HL-60/S4 (cell line): Measurements from ENCODE around the gene DRAXIN.

ENCODE experiments used
- in situ Hi-C: fragments of 300-500 bp; cut with MboI; formaldehyde crosslinking; loops from 2 replicates; pipeline ENCODE4 v1.14.3; 2022; ENCODE audit warnings: low sequenced_read_pairs

Gene DRAXIN

DNA sequence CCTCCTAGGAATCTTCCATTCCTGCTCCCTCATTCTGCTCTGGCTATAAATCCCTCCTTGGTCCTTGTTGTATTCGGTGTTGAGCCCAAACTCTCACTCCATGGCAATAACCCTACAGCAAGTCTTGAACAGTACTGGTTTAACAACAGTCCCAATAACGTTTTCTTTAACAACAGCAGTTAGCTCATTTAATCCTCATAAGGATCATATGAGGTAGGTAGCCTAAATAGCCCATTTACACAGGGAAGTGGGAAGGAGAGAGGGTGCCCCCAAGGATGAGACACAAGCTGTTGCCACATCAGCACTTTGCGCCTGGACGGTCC is 44.0 kb downstream of the DRAXIN start:
- in situ Hi-C loops = no loop called here

DNA sequence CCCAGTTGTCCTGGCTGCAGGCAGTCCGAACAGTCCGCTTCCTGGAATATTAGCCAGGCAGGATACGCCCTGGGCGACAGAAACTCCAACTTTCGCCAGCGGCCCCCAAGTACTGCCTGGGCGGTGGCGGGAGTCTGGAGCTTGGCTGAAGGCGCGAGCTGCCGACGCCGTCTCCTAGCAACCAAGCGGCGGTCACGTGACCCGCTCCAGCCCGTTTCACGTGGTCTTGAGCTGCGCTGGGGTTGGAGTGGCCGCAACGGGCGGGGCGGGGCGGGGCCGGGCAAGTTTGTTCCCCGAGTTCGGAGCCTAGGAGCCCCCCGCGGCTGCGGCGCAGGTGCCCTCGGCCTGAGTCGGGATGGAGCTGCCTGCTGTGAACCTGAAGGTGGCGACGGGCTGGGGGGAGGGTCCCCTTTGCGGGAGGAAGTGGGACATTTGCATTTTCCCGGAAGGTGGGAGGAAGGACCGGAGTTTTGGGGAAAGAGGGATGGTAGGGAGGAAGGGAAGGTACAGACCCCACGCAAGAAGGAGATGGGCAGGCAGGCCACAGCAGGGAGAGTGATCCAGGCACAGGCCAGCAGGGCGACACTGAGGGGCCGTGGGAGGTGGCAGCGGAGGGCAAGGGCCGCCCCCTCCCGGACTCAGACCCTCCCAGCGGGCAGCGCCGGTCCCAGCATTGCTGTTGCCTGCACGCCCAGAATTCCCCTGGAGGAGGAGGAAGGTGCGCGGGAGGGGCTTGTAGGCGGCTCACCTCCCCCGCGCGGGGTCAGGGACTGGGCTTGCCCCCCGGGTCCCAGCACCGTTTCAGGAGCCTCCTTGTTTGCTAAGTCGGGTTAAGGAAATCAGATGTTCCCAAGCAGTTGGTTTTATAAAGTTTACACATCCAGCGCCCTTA is 44.6 kb downstream of the DRAXIN start, which contains the start of gene AGTRAP:
Gene AGTRAP (plus strand): TSS at position 283 of the 892 bp plus-strand sequence. CDS start 73 bp downstream, at position 356.
- in situ Hi-C loops = no loop called here

DNA sequence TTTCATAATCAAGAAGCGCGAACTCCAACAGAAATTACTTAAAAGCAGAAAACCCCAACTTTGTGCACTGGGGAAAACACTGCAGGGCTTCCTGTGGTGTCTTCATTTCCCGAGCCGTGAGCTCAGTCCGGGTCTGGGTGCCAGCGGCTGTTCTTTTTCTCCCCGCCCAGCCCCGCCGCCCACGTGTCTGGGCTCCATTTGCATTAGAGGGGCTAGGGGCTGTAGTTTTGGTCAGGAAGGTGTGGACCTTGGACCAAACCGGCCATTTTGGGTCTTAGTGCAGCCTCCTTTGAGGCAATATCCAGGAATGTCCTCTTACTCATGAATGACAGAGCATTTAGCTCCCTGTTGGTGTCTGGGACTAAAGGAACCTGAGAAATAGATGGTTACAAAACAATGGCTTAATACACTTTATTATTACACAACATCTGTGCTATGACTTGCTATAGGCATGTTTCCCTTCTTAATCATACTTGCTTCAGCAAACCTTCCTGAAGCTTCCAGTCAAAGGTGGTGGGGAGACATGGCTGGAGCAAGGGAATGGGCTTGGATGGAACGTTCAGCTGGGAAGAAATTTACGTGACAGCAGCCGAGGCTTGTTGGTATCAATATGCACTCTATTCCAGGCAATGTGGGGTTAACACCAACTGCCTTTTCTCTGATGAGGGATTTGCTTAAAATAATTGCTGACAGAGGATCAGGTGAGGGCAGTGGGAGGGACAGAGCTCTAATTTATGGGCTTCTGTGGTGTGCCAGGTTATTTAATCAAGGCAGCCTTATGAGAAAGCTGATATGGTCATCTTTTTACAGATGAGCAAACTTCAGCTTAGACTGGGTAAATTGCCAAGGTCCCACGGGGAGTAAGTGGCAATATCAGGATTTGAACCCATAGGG is 45.5 kb downstream of the DRAXIN start:
- in situ Hi-C loops = no loop called here

DNA sequence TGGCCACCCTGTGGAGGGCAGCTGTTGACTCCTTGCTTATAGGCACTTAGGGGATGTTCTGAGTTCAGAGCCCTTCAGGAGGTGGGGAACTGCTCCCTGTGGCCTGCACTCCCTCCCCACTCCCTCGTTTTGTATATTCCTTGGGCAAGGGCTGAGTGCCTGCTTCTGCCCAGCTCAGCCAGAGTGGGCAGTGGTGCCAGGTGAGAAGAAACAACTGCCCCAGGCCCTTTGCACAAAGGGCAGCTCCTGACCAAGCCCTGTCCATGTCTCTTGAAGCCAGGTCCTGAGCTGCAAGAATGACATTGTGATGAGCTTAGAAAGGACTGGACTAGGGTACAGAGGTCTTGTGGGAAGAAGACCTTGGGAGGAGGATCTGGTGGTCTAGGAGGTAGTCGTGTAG is 46.6 kb downstream of the DRAXIN start:
- in situ Hi-C loops = no loop called here

DNA sequence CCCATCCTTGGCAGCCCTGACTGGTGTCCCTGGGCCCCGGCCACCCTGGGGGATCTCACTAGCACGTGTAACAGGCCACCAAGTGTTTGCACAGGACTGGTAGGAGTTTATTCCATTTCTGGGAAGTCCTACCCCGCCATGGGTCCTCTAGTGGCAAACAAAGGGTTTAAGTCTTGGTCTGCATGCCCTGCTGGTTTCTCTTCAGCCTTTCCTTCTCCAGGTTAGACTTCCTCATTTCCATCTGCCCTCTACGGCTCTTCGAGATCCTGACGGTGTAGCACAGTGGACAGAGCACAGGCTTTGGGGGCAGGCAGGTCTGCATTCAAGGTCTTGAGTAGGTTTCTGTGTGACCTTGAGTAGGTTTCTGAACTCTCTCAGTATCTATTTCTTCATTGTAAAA is 47.3 kb downstream of the DRAXIN start:
- in situ Hi-C loops = no loop called here

DNA sequence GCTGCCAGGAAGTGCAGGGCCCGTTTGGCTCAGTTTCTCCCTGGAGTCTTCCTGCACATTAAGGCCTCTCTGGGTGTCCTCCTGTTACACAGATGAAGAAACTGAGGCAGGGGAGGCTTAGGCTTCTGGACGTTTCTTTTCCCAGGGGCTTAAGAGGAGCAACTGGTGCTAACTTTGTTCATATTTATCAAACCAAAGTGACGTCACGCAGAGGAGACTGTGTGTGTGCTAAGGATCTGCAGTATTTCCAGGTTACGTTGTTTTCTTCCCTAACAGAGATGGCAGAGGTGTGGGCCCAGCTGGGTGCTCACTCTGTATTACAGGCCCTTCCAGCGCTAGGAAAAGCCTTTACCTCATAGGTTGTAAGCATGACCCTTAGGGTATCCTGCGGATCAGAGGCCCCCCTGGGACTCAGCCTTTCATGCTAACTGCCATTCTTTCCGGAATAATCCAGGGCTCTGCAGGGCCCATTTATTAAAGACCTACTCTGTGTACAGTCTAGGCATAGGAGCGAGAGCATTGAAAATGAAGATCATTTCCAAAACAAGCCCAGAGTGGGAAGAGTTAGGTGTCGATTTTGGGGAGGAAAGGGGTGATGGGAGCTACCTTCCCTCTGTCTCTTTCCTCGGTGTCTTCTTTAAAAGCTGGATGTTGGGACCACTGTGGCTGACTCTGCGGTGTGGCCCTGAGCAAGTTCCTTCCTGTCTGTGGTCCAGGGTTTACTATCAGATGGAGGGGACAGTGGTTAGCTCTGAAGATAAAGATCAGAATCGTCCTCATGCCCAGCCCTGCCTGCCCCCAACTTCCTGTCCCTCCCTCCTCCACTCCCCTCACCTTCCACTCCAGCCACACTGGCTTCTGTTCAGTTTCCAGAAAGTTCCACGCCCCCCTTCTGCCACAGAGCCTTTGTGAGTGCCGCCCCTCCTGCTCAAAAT is 49.0 kb downstream of the DRAXIN start:
- in situ Hi-C loops = no loop called here

DNA sequence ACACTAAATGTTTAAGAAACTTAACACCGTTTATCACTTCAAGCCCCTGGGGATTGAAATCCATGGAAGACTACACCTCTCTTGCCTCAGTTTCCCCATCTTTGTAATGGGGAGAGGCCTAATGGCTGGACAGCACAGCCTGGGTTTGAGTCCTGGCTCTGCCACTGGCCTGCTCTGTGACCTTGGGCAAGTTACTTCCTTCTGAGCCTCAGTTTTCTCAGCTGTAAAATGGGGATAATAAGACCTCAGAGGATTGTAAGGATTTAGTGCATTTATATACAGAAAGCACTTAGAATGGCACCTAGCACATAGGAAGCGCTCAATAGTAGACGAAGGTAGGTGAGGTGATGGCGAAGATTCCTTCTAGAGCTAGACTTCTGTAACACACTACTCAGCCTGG is 50.0 kb downstream of the DRAXIN start:
- in situ Hi-C loops = no loop called here

DNA sequence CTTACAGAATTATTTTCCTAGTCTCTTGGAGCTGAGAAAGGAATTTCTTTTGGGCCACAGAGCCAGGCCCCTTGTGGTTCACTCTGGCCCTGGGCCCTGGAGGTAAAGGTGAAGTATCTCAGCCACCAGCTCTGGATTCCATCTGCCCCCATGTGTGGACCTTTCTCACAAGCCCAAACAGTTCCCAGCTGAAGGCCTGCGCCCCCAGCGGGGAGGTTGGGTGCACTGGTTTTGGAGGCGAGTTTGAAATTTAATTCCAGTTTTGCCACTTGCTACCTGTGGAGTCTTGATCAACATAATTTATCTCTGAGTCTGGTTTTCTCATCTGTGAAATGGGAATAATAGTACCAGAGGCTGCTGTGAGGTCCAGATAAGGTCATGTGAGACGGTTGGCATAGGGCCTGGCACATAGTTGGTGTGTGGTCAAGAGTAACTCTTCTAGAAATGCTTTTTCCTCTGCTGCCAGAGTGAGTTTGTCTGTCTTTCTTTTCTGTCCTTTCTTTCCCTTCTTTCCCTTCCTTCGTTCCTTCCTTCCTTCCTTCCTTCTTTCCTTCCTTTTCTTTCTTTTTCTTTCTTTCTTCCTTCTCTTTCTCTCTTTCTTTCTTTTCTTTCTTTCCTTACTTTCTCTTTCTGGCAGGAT is 50.5 kb downstream of the DRAXIN start:
- in situ Hi-C loops = no loop called here

DNA sequence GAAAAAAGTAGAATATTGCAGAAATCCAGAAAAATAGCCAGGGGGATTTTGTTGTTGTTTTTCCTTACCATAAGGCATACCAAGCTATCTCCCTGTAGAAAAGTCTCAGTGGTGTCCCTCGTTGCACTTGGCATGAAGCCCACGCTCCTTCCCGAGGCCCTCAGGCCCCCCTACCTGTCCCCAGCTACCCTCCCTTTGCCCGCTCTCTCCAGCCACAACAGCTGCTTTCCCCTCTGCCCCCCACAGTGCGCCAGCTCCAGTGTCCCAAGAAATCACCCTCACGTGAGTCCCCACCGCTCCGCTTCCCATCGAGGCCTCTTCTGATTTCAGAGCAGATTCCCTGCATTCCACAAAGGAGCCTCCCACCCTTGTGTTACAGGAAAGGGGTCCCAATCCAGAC is 52.8 kb downstream of the DRAXIN start:
- in situ Hi-C loops = no loop called here

DNA sequence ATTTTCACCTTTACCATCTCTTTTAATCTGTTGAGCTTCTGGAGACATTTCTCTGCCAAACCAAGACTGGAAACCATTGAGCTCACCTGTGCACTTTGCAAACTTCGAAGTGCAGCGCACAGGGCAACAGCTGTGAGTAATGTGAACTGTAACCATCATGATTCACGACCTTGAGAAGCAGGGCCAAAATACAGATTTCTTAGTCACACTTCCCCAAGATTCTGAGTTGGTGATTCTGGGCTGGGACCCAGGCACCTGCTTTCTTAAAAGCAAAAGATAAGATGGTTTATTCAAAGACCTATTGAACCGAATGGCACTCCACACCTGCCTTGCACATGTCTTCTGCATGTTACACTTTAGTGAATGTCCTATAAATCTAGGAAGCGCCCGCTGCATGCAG is 54.6 kb downstream of the DRAXIN start:
- in situ Hi-C loops = no loop called here

DNA sequence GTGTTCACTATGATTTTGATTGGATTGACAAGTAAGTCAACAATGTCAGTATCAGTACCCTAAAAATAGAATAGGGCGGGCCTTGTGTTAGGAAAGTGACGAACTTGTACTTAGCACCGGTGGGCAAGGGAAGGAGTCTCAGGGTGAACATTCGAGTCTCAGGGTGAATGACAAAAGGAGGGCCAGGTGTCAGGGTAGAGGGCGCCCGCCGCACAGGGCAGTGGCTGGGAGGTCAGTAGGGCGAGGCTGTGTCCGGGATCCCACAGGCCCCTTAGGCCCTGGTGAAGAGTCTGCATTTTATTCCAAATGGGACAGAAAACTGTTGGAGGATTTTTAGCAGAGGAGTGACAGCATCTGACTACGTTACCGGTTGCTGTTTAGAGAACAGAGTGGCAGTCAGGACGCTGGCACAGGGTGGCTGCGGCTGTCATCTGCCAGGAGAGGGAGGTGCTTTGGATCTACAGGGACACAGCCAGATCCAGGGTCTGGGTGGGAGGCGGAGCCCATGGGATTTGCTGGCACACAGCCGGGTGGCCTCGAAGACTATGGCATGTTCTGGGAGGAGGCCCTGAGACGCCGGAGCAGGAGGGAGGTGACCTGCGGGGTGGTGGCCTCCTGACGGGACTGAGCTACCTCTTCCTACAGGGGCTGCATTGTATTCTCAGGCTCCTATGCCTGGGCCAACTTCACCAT is 55.4 kb downstream of the DRAXIN start:
- in situ Hi-C loops = no loop called here

DNA sequence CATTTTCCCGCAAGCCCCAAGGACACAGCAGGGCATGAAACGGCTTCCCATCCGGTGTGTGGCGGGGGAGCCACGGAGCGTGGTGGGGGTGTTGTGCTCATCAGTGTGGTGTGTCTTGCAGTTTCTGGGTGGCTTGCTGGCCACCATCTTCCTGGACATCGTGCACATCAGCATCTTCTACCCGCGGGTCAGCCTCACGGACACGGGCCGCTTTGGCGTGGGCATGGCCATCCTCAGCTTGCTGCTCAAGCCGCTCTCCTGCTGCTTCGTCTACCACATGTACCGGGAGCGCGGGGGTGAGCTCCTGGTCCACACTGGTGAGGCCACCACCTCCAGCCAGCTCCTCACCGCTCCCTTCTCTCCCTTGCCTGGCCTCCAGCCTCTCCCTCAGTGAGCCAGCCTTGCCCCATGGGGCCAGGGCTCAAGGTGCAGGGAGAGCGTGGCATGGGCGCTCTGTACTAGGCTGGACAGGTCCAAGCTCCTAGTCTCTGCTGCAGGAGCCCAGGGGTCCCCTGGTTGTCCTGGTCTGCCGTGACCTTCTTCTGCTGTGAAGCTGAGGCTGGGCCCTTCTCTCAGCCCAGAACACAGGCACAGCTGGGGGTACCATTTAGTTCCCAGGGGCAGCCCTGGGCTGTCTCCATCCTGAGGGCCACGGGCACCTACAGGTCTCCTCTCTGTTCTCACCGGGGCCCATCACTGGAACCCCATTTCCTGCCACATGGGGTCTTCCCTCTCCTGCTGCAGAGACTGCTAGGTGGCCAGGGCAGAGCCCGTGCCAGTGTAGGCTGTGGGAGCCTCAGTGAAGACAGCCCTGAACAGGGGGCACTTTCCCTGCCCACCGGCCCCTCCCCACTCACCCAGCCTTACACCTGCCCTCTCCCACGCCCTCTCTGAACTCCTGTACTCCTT is 57.0 kb downstream of the DRAXIN start:
- in situ Hi-C loops = no loop called here

DNA sequence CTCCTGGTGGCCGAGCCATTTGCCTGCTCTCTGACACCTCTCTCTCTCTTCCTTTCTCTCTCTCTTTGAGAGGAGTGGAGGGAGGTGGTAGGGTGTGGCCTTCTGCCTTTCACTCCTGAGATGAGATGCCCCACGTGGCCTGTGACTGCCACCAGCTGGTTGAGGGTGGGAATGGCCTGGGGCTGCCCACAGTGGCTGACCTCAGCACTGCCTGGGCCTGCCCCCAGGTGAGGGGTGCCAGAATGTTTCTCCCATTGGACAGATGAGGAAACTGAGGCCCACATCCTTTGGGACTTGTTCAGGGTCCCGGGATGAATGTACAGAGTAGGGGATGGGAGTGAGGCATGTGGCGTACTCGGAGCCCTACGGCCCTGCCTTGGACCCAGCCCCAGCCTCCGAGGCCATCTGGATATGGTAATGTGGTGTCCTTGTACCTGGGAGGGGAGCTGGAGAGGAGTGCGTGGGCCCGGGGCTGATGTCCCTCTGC is 57.7 kb downstream of the DRAXIN start:
- in situ Hi-C loops = no loop called here

DNA sequence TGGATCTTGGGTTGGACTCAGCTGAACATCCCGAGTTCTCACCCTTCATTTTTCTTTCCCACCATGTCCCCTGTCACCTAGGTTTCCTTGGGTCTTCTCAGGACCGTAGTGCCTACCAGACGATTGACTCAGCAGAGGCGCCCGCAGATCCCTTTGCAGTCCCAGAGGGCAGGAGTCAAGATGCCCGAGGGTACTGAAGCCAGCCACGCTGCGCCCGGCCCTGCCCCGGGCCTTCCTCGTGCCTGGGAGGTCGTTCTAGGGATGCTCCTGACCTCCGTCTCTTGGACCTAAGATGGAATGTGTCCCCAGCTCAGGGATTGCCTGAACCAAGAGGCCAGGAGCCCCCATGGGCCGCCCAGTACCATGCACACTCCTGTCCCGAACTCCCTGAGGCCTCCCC is 58.5 kb downstream of the DRAXIN start:
- in situ Hi-C loops = no loop called here

DNA sequence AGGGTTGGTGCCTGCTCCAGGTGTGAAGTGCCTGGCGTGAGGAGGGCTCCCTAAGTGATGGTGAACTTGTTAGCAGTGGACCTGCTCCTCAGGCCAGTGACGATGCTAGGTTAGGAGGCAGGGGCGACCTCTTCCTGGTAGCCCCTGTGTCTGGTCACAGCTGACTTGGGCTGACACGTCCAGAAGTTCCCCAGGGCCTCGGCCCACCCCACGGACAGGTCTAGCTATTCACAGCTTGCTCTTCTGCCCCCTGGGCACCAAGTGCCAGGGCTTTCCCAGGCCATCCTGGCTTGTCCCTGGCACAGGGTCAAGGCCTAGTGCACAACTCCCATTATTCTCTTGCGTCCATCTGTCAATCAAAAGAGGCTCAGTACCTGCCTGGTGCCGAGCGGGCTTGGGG is 59.6 kb downstream of the DRAXIN start:
- in situ Hi-C loops = no loop called here

DNA sequence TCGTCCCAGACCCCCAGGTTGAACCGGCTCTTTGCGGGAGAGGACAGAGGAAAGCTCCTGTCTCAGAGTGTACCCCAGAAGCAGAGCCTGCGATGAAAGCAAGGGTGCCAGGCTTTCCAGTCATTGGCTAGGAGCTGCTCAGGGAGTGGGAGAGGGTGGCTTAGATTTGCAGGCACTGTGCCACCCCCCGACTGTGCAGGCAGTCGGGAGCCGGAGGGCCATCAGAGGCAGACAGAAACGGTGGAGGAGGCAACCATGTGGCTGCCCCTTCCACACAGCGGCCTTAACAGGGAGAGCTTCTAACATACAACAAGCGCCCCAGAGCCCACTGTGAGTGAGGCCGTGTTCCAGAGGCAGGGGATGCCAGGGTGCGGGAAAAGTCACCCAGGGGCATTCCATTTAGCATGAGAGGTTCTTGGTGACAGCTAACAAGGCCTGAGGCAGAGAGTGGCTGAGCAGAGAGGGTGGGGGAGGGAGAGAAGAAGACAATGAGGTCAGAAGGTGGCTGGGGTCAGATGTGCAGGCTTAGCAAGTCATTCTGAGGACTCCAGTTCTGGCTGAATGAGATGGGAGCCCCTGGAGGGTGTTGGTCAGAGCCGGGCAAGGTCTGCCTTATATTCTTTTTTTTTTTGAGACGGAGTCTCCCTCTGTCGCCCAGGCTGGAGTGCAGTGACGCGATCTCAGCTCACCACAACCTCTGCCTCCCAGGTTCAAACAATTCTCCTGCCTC is 61.0 kb downstream of the DRAXIN start:
- in situ Hi-C loops = no loop called here

DNA sequence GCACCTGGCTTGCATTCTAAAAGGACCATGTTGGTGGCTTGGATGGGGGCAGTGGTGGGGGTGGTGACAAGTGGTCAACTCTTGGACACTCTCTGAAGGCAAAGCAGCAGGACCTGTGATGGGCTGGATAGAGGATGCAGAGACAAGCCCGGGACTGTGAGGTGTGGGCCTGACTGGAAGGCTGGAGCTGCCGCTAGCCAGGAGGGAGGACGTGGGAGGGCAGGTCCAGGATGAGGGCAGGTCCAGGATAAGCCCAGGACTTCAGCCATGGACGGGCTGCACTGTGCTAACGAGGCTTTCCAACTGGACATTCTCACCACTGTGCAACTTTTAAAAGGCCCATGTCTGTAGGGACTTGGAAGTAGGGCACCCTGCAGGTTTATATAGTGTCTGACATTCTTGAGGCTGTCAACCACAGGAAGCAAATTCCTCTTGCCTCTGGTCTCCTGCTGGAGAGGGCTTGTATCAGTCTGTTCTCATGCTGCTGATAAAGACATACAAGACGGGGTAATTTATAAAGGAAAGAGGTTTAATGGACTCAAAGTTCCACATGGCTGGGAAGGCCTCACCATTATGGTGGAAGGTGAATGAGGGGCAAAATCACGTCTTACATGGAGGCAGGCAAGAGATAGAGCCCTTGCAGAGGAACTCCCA is 62.2 kb downstream of the DRAXIN start:
- in situ Hi-C loops = no loop called here
